Breast epithelium (tissue), 4 donors: ENCODE results near the gene AKR1C1. TPM values are rescaled to one million over a fixed set of nuclear protein-coding genes. Genes with fewer than 3 reads are reported as not detected.
A peak's percentile ranks its signal among the peaks of the same experiment; 100 is the strongest.

Experiments used
- DNase-seq, 2 donors: peaks; one replicate each; pipeline ENCODE4 v3.0.0-alpha.2; 2019; ENCODE audit warnings: low spot score in 2 of 2
- H3K27ac ChIP-seq, 2 donors: fragments of 200-600 bp; sonication (generic) in 1 of 2; one replicate each; pipeline ENCODE4 v1.5.1; 2016 to 2019; ENCODE audit warnings: mild to moderate bottlenecking in 1 of 2
- H3K27me3 ChIP-seq, 2 donors: fragments of 200-600 bp; sonication (generic) in 1 of 2; one replicate each; pipeline versions ENCODE4 v1.5.1 to v1.6.0; 2017 to 2019; ENCODE audit warnings: control low read depth in 1 of 2, mild to moderate bottlenecking in 1 of 2
- H3K36me3 ChIP-seq: fragments of 200-600 bp; one replicate; pipeline ENCODE4 v1.5.1; 2019
- H3K4me1 ChIP-seq, 2 donors: fragments of 200-600 bp; sonication (generic); one replicate each; pipeline ENCODE4 v1.5.1; 2016 to 2019; ENCODE audit warnings: control low read depth in 1 of 2
- H3K4me3 ChIP-seq, 3 donors: fragments of 200-600 bp; sonication (generic); 1 replicate in 2 of 3; 2 replicates in 1 of 3; pipeline ENCODE4 v1.5.1; 2016 to 2019; ENCODE audit warnings: mild to moderate bottlenecking in 3 of 3, moderate library complexity in 2 of 3
- H3K9me3 ChIP-seq, 2 donors: fragments of 200-600 bp; sonication (generic) in 1 of 2; one replicate each; pipeline ENCODE4 v1.5.1; 2016 to 2019; ENCODE audit warnings: control low read depth in 1 of 2
- POLR2A ChIP-seq: fragments of 450-650 bp; IDR thresholded peaks from one replicate; pipeline ENCODE4 v1.6.1; 2016; ENCODE audit warnings: antibody characterized with exemption, mild to moderate bottlenecking, moderate library complexity
- POLR2AphosphoS5 ChIP-seq, 3 donors: sonication (generic); formaldehyde crosslinking; IDR thresholded peaks; one replicate each; pipeline ENCODE4 v1.6.1; 2017; ENCODE audit warnings: antibody characterized with exemption in 3 of 3
- intact Hi-C: fragments of 100-400 bp; cut with DNase I; formaldehyde crosslinking; loops from one replicate; pipeline ENCODE4 v1.15.1; 2023; ENCODE audit warnings: low total_unique reads
- total RNA-seq, 3 donors: library from RNA; depleted of rRNA; stranded (reverse); fragments of >200 nt; gene quantifications; one replicate each; pipeline ENCODE4 v1.1.0, GENCODE V29; 2016
- TF ChIP-seq, protein P1 (sequence below), 3 donors: fragments of 450-650 bp; IDR thresholded peaks; one replicate each; pipeline ENCODE4 v1.5.1; 2016 to 2017; ENCODE audit warnings: antibody characterized with exemption in 3 of 3, mild to moderate bottlenecking in 3 of 3, moderate library complexity in 3 of 3

The AKR1C1 gene
- total RNA-seq, 3 donors from 2014 or later, result 24.1 to 214 (median 31.5) TPM

DNA sequence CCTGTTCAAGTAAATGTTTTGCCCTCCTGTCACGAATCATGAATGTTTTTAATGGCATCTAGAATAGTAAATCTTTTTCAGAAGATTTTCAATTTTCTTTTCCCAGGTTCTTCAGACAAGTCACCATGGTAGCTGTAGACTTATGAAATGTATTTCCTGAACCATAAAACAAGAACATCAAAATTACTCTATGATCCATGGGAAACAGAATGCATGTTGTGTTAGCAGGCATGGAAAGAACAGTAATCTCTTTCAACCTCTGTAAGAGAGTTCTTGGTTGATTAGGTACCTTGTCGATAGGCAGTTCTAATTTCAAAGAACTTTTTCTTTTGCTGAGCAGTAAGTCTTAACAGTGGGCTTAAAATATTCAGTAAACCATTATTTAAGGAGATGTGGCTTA is 17.6 kb downstream of the AKR1C1 start:
- H3K9me3 ChIP-seq, result no peaks in the 10 kb centered on the region
- H3K27me3 ChIP-seq, result no peaks in the 10 kb centered on the region
- H3K4me1 ChIP-seq, result no peaks in the 10 kb centered on the region
- intact Hi-C loops, result no loop called here
- no peak overlapping the region for H3K27ac ChIP-seq
- TF ChIP-seq POLR2AphosphoS5 (IDR thresholded peaks at IDR 0.05), result no peak
- TF ChIP-seq, protein P1, sequence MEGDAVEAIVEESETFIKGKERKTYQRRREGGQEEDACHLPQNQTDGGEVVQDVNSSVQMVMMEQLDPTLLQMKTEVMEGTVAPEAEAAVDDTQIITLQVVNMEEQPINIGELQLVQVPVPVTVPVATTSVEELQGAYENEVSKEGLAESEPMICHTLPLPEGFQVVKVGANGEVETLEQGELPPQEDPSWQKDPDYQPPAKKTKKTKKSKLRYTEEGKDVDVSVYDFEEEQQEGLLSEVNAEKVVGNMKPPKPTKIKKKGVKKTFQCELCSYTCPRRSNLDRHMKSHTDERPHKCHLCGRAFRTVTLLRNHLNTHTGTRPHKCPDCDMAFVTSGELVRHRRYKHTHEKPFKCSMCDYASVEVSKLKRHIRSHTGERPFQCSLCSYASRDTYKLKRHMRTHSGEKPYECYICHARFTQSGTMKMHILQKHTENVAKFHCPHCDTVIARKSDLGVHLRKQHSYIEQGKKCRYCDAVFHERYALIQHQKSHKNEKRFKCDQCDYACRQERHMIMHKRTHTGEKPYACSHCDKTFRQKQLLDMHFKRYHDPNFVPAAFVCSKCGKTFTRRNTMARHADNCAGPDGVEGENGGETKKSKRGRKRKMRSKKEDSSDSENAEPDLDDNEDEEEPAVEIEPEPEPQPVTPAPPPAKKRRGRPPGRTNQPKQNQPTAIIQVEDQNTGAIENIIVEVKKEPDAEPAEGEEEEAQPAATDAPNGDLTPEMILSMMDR (IDR thresholded peaks at IDR 0.05), result no peak
- no peak for TF ChIP-seq POLR2A
- no peak overlapping the region for H3K4me3 ChIP-seq
- no peaks in the 10 kb centered on the region for H3K36me3 ChIP-seq
- DNase-seq, result no peak

DNA sequence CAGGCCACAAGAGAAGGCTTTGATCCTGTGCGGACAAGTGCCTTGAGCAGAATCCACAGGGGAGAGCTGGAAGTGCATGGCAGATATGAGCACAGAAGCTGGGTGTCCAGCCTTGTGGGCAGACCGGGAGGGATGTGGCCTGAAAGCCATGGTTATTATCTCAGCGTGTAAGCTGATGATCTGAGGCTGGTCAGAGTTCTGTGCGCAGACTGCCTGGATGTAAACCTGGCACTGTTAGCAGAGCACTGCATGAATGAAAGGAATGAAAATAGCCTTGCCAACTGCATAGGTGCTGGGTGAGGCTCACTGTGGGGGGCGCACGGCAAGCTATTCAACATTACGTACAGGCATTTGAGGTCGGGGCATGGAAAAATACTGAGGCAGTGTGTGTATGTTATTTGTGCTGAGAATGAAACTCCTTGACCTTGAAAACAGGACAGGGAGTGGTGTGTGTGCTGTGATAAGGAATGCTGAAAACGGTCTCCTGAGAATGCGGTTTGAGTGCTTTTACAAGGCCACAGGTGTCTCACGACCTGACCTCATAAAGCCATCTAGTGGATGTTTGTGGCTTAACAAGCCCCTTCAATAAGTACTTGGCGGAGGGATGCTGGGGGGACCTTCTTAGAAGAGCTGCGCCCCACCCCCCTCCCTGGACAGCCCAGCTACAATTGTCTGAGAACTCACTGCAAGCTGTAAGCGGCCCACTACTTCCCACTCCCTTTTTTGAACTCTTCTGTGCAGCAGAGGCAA is 18.7 kb downstream of the AKR1C1 start:
- Histone ChIP-seq H3K27ac (no peak overlapping the region), H3K9me3 (no peaks in the 10 kb centered on the region), H3K4me1 (no peaks in the 10 kb centered on the region), H3K27me3 (no peaks in the 10 kb centered on the region), H3K4me3 (no peak overlapping the region), H3K36me3 (no peaks in the 10 kb centered on the region)
- TF ChIP-seq, protein P1 (IDR thresholded peaks at IDR 0.05), result peak in 1 of 3 donors; percentile 28
- no peak for TF ChIP-seq POLR2A
- no peak for DNase-seq
- intact Hi-C loops, result no loop called here

DNA sequence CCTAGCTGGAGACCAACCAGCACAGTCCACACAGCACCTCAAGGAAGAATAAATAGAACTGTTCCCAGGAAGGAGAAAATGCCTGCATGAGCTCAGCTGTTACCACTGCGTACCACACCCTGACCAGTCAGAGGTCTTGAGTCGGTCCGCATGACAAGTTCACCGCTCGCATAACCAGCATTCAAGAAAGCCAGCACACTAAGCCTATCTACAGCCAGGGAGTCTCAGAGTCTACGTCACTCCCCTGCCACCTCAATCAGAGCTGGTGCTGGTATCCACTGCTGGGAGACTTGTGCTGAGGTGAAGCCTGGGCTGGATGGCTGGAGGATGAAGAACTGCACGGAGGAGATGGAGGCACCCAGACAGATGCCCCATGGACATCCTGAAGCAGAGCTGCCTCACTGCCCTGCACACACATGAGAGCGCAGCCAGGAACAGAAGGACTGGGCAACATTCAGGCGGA is 19.6 kb downstream of the AKR1C1 start:
- Histone ChIP-seq H3K4me1 (no peaks in the 10 kb centered on the region), H3K9me3 (no peaks in the 10 kb centered on the region), H3K4me3 (no peak overlapping the region), H3K36me3 (no peaks in the 10 kb centered on the region), H3K27ac (no peak overlapping the region), H3K27me3 (no peaks in the 10 kb centered on the region)
- intact Hi-C loops, result no loop called here
- no peak for DNase-seq
- TF ChIP-seq POLR2AphosphoS5 (IDR thresholded peaks at IDR 0.05), result no peak
- TF ChIP-seq, protein P1 (IDR thresholded peaks at IDR 0.05), result no peak
- TF ChIP-seq POLR2A, result no peak

DNA sequence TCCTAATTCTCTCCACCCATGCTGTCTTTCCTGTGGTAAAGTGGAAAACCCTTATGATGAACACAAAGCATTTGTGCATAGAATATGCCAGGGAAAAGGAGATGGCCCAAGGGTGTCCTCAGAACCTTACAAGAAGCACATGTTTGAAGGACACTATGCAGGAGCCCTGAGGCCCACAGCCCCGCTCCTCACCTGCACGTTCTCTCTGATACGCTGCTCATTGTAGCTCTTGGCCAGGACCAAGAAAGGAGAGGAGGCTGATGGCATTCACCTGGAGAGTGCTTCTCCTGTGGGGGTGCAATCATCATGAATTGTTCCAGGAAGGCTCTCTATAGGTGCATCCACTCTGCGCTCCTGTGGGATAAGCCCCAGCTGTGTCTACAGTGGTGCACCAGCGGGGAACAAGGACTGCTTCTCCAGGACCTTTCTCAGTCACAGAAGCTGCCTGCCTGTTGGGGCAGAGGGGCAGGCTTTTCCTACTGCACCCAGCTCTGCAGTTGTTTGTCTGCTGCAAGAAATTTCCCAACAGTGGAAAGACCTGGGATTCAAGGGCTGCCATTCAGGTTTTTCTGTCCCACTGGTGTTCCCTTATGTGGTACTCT is 20.5 kb downstream of the AKR1C1 start:
- TF ChIP-seq, protein P1 (IDR thresholded peaks at IDR 0.05), result no peak
- no peak for TF ChIP-seq POLR2A
- TF ChIP-seq POLR2AphosphoS5 (IDR thresholded peaks at IDR 0.05), result no peak
- no peaks in the 10 kb centered on the region for H3K9me3 ChIP-seq
- no peaks in the 10 kb centered on the region for H3K36me3 ChIP-seq
- intact Hi-C loops, result no loop called here
- H3K4me3 ChIP-seq, result no peak overlapping the region
- DNase-seq, result no peak
- no peaks in the 10 kb centered on the region for H3K27me3 ChIP-seq
- no peaks in the 10 kb centered on the region for H3K4me1 ChIP-seq
- H3K27ac ChIP-seq, result no peak overlapping the region

DNA sequence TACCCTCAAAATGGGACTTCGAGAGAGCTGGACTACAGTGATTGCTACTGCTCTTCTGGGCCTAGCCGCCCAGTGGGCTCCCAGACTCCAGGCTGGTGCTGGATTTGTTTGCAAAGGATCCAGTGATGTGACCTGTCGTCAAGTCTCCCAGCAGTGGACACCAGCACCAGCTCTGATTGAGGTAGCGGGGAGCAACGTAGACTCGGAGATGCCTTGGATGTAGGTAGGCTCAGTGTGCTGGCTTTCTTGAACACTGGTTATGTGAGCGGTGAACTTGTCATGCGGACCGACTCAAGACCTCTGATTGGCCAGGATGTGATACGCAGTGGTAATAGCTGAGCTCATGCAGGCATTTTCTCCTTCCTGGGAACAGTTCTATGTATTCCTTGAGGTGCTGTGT is 21.0 kb downstream of the AKR1C1 start:
- H3K36me3 ChIP-seq, result no peaks in the 10 kb centered on the region
- TF ChIP-seq, protein P1 (IDR thresholded peaks at IDR 0.05), result no peak
- no peak for TF ChIP-seq POLR2AphosphoS5 (IDR thresholded peaks at IDR 0.05)
- intact Hi-C loops, result no loop called here
- no peaks in the 10 kb centered on the region for H3K27me3 ChIP-seq
- H3K27ac ChIP-seq, result no peak overlapping the region
- H3K4me1 ChIP-seq, result no peaks in the 10 kb centered on the region
- no peak overlapping the region for H3K4me3 ChIP-seq
- H3K9me3 ChIP-seq, result no peaks in the 10 kb centered on the region
- DNase-seq, result no peak
